DMS 273 treated with DMSO at 0.1 percent for 48 hours (cell line): ENCODE measurements around the gene KHSRP.

Source experiments
- DNase-seq: peaks from one replicate; lab custom pipeline; 2025; lab: John Stamatoyannopoulos, UW

Gene KHSRP, protein sequence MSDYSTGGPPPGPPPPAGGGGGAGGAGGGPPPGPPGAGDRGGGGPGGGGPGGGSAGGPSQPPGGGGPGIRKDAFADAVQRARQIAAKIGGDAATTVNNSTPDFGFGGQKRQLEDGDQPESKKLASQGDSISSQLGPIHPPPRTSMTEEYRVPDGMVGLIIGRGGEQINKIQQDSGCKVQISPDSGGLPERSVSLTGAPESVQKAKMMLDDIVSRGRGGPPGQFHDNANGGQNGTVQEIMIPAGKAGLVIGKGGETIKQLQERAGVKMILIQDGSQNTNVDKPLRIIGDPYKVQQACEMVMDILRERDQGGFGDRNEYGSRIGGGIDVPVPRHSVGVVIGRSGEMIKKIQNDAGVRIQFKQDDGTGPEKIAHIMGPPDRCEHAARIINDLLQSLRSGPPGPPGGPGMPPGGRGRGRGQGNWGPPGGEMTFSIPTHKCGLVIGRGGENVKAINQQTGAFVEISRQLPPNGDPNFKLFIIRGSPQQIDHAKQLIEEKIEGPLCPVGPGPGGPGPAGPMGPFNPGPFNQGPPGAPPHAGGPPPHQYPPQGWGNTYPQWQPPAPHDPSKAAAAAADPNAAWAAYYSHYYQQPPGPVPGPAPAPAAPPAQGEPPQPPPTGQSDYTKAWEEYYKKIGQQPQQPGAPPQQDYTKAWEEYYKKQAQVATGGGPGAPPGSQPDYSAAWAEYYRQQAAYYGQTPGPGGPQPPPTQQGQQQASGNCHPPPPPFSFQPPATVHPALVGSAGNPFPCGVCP

DNA sequence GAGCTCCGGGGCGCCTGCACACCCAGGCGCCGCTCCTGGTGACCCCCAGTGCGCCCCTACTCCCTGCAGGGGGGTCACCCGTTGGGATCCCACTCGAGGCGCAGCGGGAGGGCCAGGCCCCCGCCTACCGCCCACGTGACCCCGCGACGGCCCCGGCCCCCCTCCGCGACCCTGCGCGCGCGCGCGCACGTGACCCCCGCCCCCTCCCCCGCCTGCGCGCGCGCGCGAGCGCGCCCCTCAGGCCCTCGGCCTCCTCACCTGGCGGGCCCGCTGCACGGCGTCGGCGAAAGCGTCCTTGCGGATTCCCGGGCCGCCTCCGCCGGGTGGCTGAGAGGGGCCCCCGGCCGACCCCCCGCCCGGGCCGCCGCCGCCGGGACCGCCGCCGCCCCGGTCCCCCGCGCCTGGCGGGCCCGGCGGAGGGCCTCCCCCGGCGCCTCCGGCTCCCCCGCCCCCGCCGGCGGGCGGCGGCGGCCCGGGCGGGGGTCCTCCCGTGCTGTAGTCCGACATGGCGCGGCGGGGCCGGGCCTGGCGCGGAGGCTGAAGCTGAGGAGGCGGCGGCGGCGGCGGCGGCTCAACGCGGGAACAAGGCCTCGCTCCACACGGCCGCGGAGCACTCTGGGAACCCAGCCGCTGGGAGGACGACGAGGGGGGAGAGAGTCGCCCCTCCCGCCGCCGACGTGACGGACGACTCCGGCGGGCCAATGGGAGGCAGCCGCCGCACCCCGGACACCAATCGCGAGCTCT lies at the start of gene KHSRP:
TSS of gene KHSRP (minus strand) at position 617 of the 744 bp plus-strand sequence. CDS start at position 507, 110 bp downstream.
- DNase-seq: no peak

DNA sequence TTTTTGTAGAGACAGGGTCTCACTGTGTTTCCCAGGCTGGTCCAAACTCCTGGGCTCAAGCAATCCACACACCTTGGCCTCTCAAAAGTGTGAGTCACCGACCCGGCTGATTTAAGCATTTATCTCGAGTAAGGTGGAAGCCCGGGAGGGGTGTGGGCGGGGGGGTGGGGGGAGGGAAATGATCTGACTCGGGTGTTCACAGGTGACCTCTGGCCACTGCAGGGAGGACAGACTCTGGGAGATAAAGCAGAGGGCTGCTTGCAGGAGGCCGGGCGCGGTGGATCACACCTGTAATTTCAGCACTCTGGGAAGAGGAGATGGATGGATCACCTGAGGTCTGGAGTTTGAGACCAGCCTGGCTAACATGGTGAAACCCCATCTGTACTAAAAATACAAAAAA lies 49.0 kb upstream of the KHSRP start:
- DNase-seq: no peak

DNA sequence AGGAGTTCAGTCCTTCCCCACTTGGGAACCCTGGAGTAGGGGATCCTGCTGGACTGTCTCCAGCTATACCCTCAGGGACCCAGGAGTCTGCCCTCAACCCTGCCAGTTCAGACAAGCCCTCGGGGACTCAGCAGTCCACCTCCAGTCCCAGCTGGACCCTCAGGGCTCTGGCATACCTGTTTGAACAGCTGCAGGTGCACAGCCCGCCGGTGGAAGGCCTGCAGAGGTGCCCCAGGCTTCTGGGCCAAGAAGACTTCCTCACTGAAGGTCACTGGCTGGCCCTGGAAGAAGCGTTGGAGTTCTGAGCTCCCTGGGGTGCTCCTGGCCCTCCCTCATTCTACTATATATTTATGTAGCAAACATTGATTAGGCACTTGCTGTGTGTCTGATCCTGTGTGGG lies 48.1 kb upstream of the KHSRP start:
- DNase-seq: no peak

DNA sequence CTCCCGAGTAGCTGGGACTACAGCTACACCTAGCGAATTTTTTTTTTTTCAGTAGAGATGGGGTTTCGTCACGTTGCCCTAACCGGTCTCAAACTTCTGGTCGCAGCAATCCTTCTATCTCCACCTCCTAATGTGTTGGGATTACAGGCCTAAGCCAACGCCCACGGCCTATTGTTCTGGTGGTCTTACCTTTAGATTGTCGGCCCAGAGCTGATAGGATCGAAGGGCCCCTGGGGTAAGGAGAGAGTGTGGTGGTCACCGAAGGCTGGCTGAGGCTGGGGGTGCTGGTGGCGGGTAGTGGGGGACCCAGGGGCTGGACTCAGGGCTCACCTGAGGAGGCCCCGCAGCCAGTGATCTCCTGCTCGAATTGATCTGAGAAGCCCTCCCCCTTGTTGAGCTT lies 46.5 kb upstream of the KHSRP start:
- DNase-seq: no peak

DNA sequence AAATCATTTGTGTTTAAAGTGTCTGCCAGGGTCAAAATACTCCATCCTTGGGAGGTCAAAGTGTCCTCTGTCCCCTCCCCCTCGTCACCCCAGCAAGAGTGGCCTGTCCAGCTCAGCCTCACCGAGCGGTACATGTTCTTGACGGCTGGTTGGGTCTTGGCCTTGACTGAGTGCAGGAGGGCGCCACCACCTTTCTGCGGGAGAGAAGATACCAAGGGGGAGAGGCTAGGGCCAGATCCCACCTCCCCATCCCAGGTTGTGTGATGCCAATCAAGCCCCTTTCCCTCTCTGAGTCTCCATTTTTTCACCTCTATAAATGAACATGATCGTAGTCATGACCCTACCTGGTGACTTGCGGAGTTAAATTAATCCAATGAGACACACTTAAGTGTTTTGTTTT lies 45.6 kb upstream of the KHSRP start:
- no peak for DNase-seq

DNA sequence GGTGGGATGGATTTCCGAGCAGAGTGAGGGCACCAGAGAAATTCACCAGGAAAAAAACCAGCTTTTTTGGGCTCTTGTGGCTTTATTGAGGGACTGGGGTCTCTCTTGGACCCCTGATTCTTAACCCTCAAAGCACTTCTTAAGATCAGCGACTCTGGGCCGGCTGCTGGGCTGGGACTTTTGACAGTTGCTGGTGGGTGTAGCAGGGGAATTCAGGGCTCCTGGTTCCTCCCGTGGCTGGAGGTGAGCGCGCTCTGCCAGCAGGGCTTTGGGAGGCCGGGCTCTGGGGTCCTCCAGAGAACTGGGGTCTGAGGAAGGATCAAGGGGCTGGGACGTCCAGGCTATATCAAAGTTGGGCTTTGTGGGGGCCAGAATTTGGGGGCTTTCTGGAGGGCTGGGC lies 42.8 kb upstream of the KHSRP start:
- DNase-seq: no peak

DNA sequence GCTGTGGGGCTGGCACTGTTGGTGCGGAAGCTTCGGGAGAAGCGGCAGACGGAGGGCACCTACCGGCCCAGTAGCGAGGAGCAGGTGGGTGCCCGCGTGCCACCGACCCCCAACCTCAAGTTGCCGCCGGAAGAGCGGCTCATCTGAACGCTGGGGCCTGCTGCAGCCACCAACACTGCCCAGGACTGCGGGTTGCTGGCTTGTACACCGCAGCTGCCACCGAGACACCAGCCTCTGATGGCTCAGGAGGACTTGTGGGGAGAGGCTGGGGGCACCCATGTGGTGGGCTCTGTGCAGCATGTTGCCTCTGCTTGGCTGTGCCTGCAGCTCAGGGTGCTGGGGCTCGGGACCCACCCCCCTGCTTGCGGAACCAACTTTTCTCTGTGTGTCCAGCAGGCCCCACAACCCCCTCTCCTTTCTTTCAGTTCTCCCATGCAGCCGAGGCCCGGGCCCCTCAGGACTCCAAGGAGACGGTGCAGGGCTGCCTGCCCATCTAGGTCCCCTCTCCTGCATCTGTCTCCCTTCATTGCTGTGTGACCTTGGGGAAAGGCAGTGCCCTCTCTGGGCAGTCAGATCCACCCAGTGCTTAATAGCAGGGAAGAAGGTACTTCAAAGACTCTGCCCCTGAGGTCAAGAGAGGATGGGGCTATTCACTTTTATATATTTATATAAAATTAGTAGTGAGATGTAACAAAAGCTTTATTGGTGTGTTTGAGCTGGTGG lies 42.1 kb upstream of the KHSRP start:
- no peak for DNase-seq

DNA sequence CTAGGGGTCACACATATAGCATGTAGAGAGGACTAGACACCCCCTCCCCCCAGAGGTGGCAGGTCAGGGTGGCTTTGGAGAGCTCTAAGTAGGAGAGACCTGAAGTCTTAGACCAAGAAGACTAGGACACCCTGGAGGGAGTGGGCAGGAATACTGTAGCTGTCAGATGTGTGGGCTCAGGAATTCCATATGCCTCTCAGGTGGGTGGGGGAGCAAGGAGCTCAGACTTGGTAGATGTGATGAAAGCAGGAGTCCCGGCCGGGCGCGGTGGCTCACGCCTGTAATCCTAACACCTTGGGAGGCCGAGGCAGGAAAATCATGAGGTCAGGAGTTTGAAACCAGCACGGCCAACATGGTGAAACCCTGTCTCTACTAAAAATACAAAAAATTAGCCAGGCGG lies 41.1 kb upstream of the KHSRP start:
- no peak for DNase-seq

DNA sequence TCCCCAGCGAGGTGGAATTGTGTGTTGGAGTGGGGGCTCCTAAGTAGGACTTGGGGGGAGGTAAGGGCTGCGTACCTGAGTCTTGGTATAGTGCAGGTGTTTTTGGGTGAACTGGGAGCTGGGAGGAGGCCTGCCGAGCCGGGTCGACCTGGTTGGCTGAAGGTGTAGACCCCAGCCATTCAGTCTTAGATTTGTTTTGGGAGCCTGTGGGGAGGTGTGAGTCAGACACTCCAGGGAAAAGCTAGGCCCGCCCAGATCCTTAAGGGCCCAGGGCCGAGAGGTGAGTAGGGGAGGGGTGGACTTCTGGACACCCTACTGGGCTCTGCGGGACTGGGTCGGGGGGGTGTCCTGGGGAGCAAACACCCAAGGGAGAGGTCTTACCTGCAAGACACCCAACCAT lies 40.4 kb upstream of the KHSRP start:
- no peak for DNase-seq

DNA sequence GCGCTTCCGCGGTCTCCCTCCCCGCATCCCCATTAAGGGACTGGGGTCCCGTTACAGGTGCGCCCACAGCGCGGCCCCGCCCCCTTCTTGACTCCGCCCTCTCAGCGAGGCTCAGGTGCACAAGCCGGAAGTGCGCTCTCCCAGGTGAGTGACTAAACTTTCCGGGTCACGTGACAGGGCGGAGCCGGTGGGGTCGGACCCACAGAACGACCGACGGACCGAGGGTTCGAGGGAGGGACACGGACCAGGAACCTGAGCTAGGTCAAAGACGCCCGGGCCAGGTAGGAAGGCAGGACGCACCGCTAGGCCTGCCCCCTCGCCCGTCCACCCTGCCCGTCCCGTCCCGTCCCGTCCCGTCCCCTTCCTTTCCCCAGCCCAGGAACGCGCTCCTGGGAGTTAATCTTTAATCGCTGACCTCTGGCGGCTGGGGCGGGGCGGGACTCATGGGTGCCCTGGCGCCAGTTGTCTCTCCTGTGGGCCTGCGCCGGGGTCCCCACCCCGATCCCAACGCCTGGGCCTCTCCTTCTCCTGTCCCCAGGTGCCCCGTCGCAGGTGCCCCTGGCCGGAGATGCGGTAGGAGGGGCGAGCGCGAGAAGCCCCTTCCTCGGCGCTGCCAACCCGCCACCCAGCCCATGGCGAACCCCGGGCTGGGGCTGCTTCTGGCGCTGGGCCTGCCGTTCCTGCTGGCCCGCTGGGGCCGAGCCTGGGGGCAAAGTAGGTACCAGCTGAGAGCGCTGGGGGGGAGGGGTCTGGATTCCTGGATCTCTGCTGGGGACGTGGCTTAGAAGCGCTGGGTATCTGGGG lies 39.7 kb upstream of the KHSRP start, which contains the start of gene CRB3:
TSS of gene CRB3 (plus strand) at position 202 of the 804 bp plus-strand sequence. CDS start at position 633, 431 bp downstream.
- DNase-seq: no peak

DNA sequence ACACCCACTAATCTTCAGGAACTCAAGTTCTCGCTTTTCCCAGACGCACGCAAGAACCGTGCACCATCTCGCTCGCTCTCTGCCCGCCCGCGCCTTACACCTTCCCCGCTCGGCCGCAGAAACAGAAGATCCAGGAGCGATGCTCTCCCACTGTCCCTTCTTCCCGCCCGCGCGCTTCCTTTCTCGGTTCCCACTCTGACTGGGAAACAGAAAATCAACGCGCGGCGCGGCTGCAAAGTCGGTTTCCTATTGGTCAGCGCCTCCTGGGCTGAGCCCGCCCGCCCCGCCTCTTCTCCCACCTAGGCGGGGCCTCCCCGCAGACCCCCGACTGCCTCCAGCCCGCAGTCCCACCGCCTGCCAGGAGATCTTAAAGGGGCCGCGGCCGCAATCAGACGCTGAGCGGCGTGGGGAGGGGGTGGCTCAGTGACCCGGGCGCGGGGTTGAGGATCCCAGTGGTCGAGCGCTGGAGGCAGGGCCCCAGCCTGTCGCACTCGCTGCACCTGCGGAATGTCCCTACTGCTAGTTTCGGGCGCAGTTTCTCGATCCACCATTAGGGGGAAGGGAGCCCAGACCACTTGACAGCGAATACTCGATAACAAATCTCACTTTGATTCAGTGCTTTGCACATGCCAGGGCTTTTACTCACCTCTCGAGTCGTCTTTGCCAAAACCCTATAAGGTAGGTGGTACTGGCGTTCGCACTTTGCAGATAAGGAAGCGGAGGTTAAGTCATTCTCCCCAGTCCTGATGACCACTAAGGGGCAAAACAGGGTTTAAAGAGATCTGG lies 35.7 kb upstream of the KHSRP start:
- peak; percentile 96 for DNase-seq

DNA sequence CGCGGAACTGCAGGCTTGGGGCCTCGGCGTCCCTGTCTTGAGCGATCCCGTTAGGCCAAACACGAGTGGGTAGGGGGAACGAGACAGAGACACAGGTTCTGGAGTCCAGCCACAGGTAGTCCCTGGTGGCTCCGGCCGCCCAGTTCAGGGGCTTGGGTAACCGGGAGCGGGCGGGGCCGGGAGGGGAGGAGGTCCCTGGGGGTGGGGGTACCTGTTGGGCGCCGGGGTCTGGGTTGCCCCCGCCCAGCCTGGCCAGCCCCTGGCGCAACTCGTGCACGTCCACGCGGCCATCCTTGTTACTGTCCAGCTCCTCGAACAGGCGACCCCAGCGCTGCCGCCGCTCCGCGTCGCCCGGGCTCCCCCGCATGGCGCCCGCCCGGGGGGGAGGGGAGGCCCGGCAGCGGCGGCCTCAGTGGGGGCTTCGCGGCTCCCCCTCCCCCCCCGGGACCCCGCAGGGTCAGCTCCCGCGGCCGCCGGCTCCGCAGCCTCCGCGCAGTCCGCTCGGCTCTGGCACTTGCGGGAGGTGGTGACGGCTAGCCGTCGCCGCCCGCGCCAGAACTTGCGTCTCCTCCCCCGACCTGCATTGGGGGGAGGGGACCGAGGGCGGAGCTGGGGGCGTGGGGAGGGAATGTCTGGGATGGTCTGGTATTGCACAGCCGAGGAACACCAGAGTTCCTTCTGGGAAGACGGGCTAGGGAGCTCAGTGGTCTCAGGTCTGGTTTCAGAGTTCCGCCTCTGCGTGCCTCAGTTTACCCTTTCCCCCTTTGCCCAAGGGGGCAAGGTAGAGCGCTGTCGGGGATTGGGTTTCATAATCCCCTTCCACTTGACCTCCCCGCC lies 34.9 kb upstream of the KHSRP start, which contains the start of gene SLC25A23:
TSS of gene SLC25A23 (minus strand) at position 531 of the 837 bp plus-strand sequence. CDS start at position 367, 164 bp downstream.
- DNase-seq: no peak

DNA sequence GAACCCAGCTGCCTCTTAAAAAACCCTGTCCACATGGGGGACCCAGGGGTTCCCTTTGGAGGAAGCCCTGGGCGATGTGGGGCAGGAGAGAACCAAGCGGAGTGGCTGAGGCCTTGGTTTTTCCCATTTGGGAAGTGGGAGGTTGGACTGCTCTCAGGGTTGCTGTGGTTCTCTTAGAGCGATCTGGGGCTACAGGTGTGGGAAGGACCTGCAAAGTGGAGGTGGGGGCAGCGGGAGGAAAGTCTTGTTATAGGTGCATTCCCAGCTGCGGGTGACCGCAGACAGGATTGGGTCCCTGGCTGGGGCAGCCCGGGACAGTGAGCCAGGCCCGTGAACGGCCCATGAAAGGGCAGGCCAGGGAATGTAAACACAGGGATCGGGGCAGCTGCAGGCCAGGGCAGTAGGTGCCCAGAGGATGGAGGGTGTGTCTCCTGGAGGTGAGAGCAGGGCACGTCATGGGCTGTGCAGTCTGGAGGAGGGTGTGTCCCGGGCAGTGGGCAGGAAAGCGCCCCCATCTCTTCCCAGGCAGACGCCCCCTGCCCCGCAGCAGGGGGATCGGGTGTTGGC lies 34.2 kb upstream of the KHSRP start:
- no peak for DNase-seq

DNA sequence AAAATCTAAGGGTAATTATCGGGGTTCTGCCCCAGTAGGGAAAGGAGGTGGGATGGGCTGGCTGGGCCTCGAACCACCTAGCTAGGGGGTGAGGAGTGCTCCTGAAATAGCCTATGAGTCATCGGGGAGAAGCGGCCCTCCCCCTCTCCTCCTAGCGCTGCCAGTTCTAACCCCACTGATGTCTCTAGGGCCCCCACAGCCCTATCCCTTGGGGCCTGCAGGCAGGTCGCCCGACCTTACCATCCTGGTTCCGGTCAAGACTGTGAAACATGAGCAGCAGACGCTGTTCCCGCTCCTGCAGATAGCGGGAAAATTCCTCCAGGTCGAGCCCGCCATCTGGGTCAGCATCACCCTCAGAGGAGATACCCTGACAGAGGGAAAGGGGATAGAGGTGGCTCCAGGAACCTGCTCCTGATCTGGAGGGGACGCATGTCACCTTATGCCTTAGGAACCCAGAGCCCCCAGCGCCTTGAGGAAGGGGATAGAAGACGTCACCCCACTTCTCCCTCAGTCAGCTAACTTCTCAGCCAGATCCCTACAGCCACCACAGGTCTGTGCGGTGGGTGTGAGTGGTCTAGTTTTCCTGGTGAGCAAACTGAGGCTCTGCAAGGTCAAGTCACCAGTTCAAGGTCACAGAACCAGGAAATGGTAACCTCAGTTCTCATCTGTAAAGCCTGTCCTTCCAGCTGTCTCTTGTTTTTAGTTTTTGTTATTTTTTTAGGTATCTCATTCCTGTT lies 33.5 kb upstream of the KHSRP start:
- no peak for DNase-seq

DNA sequence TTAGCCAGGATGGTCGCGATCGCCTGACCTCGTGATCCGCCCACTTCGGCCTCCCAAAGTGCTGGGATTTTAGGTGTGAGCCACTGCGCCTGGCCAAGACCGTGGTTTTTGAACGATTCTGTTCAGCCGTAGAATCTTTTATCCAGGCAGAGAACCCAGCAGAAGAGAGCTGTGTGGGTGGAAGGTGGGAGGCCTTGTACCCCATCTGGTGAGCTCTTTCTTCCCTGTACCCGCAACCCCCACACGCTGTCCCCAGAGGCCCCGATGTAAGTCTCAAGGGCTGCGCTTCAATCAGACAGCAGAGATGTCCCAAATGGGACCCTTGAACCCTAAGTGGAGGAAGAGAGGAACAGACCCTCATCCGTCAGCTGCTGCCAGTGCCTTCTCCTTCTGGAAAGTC lies 31.3 kb upstream of the KHSRP start:
- DNase-seq: no peak

DNA sequence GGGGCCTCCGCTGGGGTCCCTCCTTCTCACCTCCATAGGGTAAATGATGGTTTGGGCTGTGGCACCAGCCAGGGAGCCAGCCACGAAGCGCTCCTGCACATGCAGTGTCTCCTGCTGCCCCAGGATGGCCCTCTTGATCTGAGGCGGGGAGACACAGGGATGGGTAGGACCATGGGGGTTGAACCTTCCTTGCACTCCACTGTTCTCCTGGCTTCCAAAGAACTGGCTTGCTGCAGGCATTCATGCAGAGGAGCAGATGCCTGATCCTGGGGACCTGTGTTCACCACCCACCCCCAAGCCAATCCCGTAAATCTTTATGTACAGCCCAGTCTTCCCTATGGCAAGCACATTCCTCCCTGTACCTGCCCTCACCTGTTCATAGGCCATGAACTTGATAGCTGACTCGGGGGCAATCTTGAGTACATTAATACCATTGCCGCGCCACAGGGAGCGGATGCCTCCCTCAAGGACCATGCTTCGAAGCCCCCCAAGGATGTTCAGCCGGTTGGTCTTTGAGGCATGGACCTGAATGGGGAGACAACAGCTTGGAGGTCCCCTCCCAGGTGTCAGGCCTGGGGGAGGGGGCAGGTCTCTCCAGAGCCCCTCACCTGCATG lies 29.4 kb upstream of the KHSRP start:
- no peak for DNase-seq

DNA sequence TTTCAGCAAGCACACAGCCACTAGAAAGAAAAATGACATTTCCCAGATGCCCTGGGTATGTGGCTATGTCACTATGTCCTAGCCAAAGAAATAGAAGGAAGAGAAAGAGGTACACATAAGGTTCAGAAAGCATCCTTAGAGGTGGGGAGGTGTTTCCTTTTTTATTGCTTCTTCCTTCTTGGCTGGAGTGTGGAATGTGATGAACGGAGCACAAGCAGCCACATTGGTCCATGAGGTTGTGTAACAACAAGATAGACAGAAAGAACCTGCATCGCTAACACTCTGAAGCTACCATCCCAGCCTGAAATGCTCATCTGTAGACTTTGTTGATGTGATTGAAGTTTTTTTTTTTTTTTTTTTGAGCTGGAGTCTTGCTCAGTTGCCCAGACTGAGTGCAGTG lies 28.3 kb upstream of the KHSRP start:
- DNase-seq: no peak

DNA sequence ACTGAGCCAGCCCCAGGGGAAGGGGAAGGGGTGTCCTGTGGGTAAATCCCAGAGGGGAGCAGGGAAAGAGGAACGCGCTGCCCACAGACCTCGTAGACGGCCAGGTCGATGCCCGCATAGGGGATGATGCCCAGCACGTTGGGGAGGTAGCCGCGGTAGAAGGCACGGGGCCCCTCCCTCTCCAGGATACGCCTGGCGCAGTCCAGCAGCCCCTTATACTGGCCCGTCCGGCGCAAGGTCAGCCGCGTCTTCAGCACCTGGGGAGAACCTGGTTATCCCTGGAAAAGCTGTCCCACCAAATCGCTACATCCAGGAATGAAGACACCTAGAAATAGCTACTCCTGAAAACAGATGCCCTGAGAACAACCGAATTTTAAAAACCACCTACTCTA lies 27.6 kb upstream of the KHSRP start:
- DNase-seq: no peak
